ENCODE results near the gene SKOR1. TPM values are rescaled to one million over a fixed set of nuclear protein-coding genes. Genes with fewer than 3 reads are reported as not detected.

The SKOR1 gene
- total and polyA plus RNA-seq, 2 of the 4 experiments (the other 2 are of a cell fraction) = 0.03 TPM; not detected in 1

- Histone ChIP-seq H3K9me3 (ENCODE audit: control insufficient read depth, insufficient read depth, low read length) (no peaks in the 10 kb centered on the region), H3K9ac (ENCODE audit: low read depth, low read length) (no peak overlapping the region), H4K8ac (ENCODE audit: low read depth in 2 of 2, low read length in 2 of 2) (no peak overlapping the region), H3K18ac (ENCODE audit: low read depth, low read length) (no peak overlapping the region), H3K4ac (ENCODE audit: low read depth, low read length) (no peak overlapping the region), H4K91ac (ENCODE audit: insufficient read depth, low read depth, low read length) (no peak overlapping the region), H3K27me3 (ENCODE audit: control insufficient read depth, insufficient read depth, low read length) (peaks cover 2% of the 10 kb centered on the region; the same call in 1 of the 2 replicates), H2AK9ac (replicated peaks; ENCODE audit: low read depth, low read length, poor library complexity) (no peak overlapping the region), H4K20me1 (ENCODE audit: insufficient read depth, low read length) (0 out of 2 replicates have a peak, but pooled peaks cover 7% of the 10 kb centered on the region), H2AK5ac (ENCODE audit: low read depth, low read length) (no peak overlapping the region), H3K56ac (ENCODE audit: extremely low read depth, insufficient read depth, low read length) (no peak overlapping the region), H2BK15ac (ENCODE audit: low read depth, low read length) (no peak overlapping the region), H3K4me3 (ENCODE audit: insufficient read depth, low read depth, low read length) (no peak overlapping the region), H3K27ac (ENCODE audit: insufficient read depth, low read length) (no peak overlapping the region), H3K4me2 (ENCODE audit: low read depth, low read length) (no peak overlapping the region), H2BK120ac (ENCODE audit: low read depth, low read length) (no peak overlapping the region), H3K9me1 (ENCODE audit: insufficient read depth, low read length) (no peaks in the 10 kb centered on the region), H3K14ac (replicated peaks; ENCODE audit: low read depth, low read length) (no peak overlapping the region), H2BK5ac (ENCODE audit: low read depth, low read length, poor library complexity, severe bottlenecking) (no peak overlapping the region), H4K5ac (ENCODE audit: low read depth, low read length) (no peak overlapping the region), H3K79me1 (ENCODE audit: low read depth in 1 of 2, low read length in 2 of 2) (no peaks in the 10 kb centered on the region), H3K23ac (ENCODE audit: low read depth, low read length) (no peak overlapping the region), H2AFZ (replicated peaks; ENCODE audit: low read length, poor library complexity) (no peak overlapping the region), H2BK20ac (ENCODE audit: low read depth, low read length) (no peak overlapping the region), H3K36me3 (ENCODE audit: control insufficient read depth, insufficient read depth, low read length) (peaks cover 2% of the 10 kb centered on the region; the same call in 1 of the 2 replicates), H3K4me1 (ENCODE audit: control insufficient read depth, insufficient read depth, low read length) (no peaks in the 10 kb centered on the region)
- TF ChIP-seq CEBPB (IDR thresholded peaks at IDR 0.05; ENCODE audit: low read depth, low read length) (no peak), BHLHE40 (IDR thresholded peaks at IDR 0.05; ENCODE audit: low read depth, low read length) (no peak), CTCF (conservative IDR thresholded peaks at IDR 0.05; ENCODE audit: low read depth, low read length) (no peak), USF2 (IDR thresholded peaks at IDR 0.05; ENCODE audit: low read depth, low read length) (no peak), RAD21 (IDR thresholded peaks at IDR 0.05; ENCODE audit: low read length) (no peak), NFE2L2 (IDR thresholded peaks at IDR 0.05; ENCODE audit: low read depth, low read length) (no peak), ELK1 (IDR thresholded peaks at IDR 0.05; ENCODE audit: borderline replicate concordance, low read depth, low read length) (no peak), SMC3 (IDR thresholded peaks at IDR 0.05; ENCODE audit: low read depth, low read length) (no peak), MAFK (IDR thresholded peaks at IDR 0.05; ENCODE audit: low read depth, low read length) (no peak), POLR2A (IDR thresholded peaks at IDR 0.05; ENCODE audit: low read depth, low read length) (no peak), RFX5 (IDR thresholded peaks at IDR 0.05; ENCODE audit: low read depth, low read length) (no peak), MXI1 (IDR thresholded peaks at IDR 0.05; ENCODE audit: borderline replicate concordance, low read depth, low read length) (no peak), RCOR1 (IDR thresholded peaks at IDR 0.05; ENCODE audit: insufficient replicate concordance, low read length) (no peak)
- DNase-seq (no peak), ATAC-seq (ENCODE audit: low read depth) (no peak)
- dilution Hi-C loops (cut with HindIII; ENCODE audit: low sequenced_read_pairs, unreplicated experiment) (no loop called here), in situ Hi-C loops (cut with MboI; ENCODE audit: low sequenced_read_pairs) (no loop called here), intact Hi-C loops (cut with micrococcal nuclease) (no loop called here)
- CTCF ChIA-PET = no interaction called here
- POLR2A ChIA-PET (ENCODE audit: unreplicated experiment) = no interaction called here
- BruUV-seq (replicated peaks) = no TSS peak
- 90% methylated on average over 2 of the region's 5 CpGs; no CpG with 5 or more reads in 1 of the 2 experiments for whole genome bisulfite sequencing, 2 experiments (ENCODE audit: extremely low coverage in 2 of 2, insufficient read length in 1 of 2)
Measured at GRCh38 chr15:67807141-67807540, 18.2 kb upstream of the SKOR1 start.
